ENCODE data around the gene NPPB. TPM values are rescaled to one million over a fixed set of nuclear protein-coding genes. Genes with fewer than 3 reads are reported as not detected.

NPPB gene
- polyA plus RNA-seq, 1 experiment, result 0.38 TPM

GRCh38 chr1:11813021-11813420 lies 45.7 kb downstream of the NPPB start:
- no peak for DNase-seq (ENCODE audit: low read depth)
- Histone ChIP-seq H3K27me3 (ENCODE audit: control insufficient read depth, insufficient read depth, low read length) (no peaks in the 10 kb centered on the region), H3K36me3 (ENCODE audit: control insufficient read depth, insufficient read depth, low read length) (peaks cover 14% of the 10 kb centered on the region), H3K4me3 (ENCODE audit: low read depth, low read length) (no peak overlapping the region)
- no peak for TF ChIP-seq CTCF (IDR thresholded peaks at IDR 0.05; ENCODE audit: insufficient read depth, low read depth, low read length)
- ChIA-PET CTCF (no interaction called here), POLR2A (no interaction called here)

Small RNA genes lying within 50 kb of the gene (small RNA-seq; reads per million reads assigned to genes)
- not detected for gene RF02156 (ENCODE audit: insufficient read length, low read depth, low replicate concordance)
- gene RF02157 (ENCODE audit: insufficient read length, low read depth, low replicate concordance), result not detected
- gene RF02158 (ENCODE audit: insufficient read length, low read depth, low replicate concordance), result not detected

Other genes starting within 250 kb of the NPPB start
- 1.5 and 2.2 TPM in 2 replicates for gene FBXO2, start 204.5 kb downstream of the NPPB start, polyA plus RNA-seq (2011; rRNA removed)
- 15.1 and 24.4 TPM in 2 replicates for gene FBXO44, start 204.1 kb downstream of the NPPB start, polyA plus RNA-seq (2011; rRNA removed)
- gene FBXO6, start 194.7 kb downstream of the NPPB start, polyA plus RNA-seq (2011; rRNA removed), result 14.0 and 19.0 TPM in 2 replicates
- gene MAD2L2, start 177.8 kb downstream of the NPPB start, polyA plus RNA-seq (2011; rRNA removed), result 49.5 and 77.1 TPM in 2 replicates
- 0.01 TPM in 1 of 2 replicates, not detected in the other for gene DRAXIN, start 167.2 kb downstream of the NPPB start, polyA plus RNA-seq (2011; rRNA removed)
- gene AGTRAP, start 122.8 kb downstream of the NPPB start, polyA plus RNA-seq (2011; rRNA removed), result 37.9 and 64.5 TPM in 2 replicates
- gene C1orf167, start 96.8 kb downstream of the NPPB start, polyA plus RNA-seq (2011; rRNA removed), result 0.48 and 0.54 TPM in 2 replicates
- gene MTHFR, start 53.0 kb downstream of the NPPB start, polyA plus RNA-seq (2011; rRNA removed), result 7.5 and 8.4 TPM in 2 replicates
- gene CLCN6, start 52.8 kb downstream of the NPPB start, polyA plus RNA-seq (2011; rRNA removed), result 5.4 and 6.1 TPM in 2 replicates
- gene NPPA, start 11.2 kb downstream of the NPPB start, polyA plus RNA-seq (2011; rRNA removed), result not detected in 2 replicates
- 48.2 and 70.0 TPM in 2 replicates for gene KIAA2013, start 67.5 kb upstream of the NPPB start, polyA plus RNA-seq (2011; rRNA removed)
- 528 and 851 TPM in 2 replicates for gene PLOD1, start 75.8 kb upstream of the NPPB start, polyA plus RNA-seq (2011; rRNA removed)
- gene MFN2, start 121.5 kb upstream of the NPPB start, polyA plus RNA-seq (2011; rRNA removed), result 47.5 and 62.5 TPM in 2 replicates
- 8.6 and 18.5 TPM in 2 replicates for gene MIIP, start 160.6 kb upstream of the NPPB start, polyA plus RNA-seq (2011; rRNA removed)
- not detected in 2 replicates for gene TNFRSF8, start 204.4 kb upstream of the NPPB start, polyA plus RNA-seq (2011; rRNA removed)

Measured in BJ (cell line).